Esophagus muscularis mucosa (tissue), 4 donors: ENCODE measurements around the gene PBX3. TPM values are rescaled to one million over a fixed set of nuclear protein-coding genes. Genes with fewer than 3 reads are reported as not detected.

ENCODE experiments used
- DNase-seq: peaks from one replicate; pipeline ENCODE4 v3.0.0-alpha.2; 2017; ENCODE audit errors: extremely low spot score
- H3K27ac ChIP-seq, 4 donors: fragments of 200-600 bp; sonication (generic); replicated peaks in 1 of 4; 1 replicate in 3 of 4; 2 replicates in 1 of 4; pipeline ENCODE4 v1.5.1; 2016 to 2019; ENCODE audit warnings: mild to moderate bottlenecking in 1 of 4
- H3K27me3 ChIP-seq, 4 donors: fragments of 200-600 bp; sonication (generic); one replicate each; pipeline versions ENCODE4 v1.5.1 to v1.6.0; 2016 to 2019
- H3K36me3 ChIP-seq, 4 donors: fragments of 200-600 bp; sonication (generic); one replicate each; pipeline ENCODE4 v1.5.1; 2016 to 2019
- H3K4me1 ChIP-seq, 4 donors: fragments of 200-600 bp; sonication (generic); one replicate each; pipeline ENCODE4 v1.5.1; 2016 to 2019
- H3K4me3 ChIP-seq, 4 donors: fragments of 200-600 bp; sonication (generic); 1 replicate in 2 of 4; 2 replicates in 2 of 4; pipeline ENCODE4 v1.5.1; 2016 to 2019; ENCODE audit warnings: mild to moderate bottlenecking in 4 of 4, moderate library complexity in 1 of 4
- H3K9me3 ChIP-seq, 4 donors: fragments of 200-600 bp; sonication (generic); 1 replicate in 3 of 4; 2 replicates in 1 of 4; pipeline ENCODE4 v1.5.1; 2016 to 2019
- EP300 ChIP-seq: sonication (generic); formaldehyde crosslinking; IDR thresholded peaks from one replicate; pipeline ENCODE4 v1.6.1; 2017; ENCODE audit warnings: antibody characterized with exemption
- POLR2A ChIP-seq: fragments of 450-650 bp; IDR thresholded peaks from one replicate; pipeline ENCODE4 v1.6.1; 2017; ENCODE audit warnings: antibody characterized with exemption, moderate library complexity, mild to moderate bottlenecking, low read depth
- POLR2AphosphoS5 ChIP-seq, 2 donors: sonication (generic); formaldehyde crosslinking; IDR thresholded peaks; one replicate each; pipeline ENCODE4 v1.6.1; 2017; ENCODE audit warnings: antibody characterized with exemption in 2 of 2
- WGBS: methylation state at CpG from one replicate; pipeline ENCODE4 v1.1.5; 2018; 5-methylcytosine and 5-hydroxymethylcytosine counted together
- intact Hi-C: fragments of 100-400 bp; cut with DNase I; formaldehyde crosslinking; loops from one replicate; pipeline ENCODE4 v1.15.1; 2023
- total RNA-seq, 4 donors: library from RNA; depleted of rRNA; stranded (reverse); fragments of >200 nt; gene quantifications; one replicate each; pipeline versions ENCODE4 v1.1.0 to v1.2.1, GENCODE V29; 2016
- TF ChIP-seq, protein P1 (sequence below), 3 experiments: fragments of 200-600 bp in 2 of 3; fragments of 450-650 bp in 1 of 3; sonication (generic) in 2 of 3; IDR thresholded peaks; one replicate each; pipeline ENCODE4 v1.5.1; 2017 to 2019; ENCODE audit warnings: antibody characterized with exemption in 3 of 3, mild to moderate bottlenecking in 2 of 3, moderate library complexity in 1 of 3

PBX3 gene
- total RNA-seq, 4 donors from 2014 or later, result 50.1 to 82.4 (median 54.3) TPM

GRCh38 chr9:125971050-125971449 lies 223.9 kb downstream of the PBX3 start:
- peaks cover 0 to 10% (median 2%) of the 10 kb centered on the region in 4 donors for H3K36me3 ChIP-seq
- H3K27ac ChIP-seq, result no peak overlapping the region
- no peaks in the 10 kb centered on the region for H3K4me1 ChIP-seq
- DNase-seq, result peak; percentile 66
- no peaks in the 10 kb centered on the region for H3K27me3 ChIP-seq
- WGBS, result 78% methylated on average over 3 of the region's 3 CpGs
- no peaks in the 10 kb centered on the region for H3K9me3 ChIP-seq
- TF ChIP-seq POLR2A (no peak), POLR2AphosphoS5 (IDR thresholded peaks at IDR 0.05) (no peak), EP300 (no peak)
- TF ChIP-seq, protein P1, sequence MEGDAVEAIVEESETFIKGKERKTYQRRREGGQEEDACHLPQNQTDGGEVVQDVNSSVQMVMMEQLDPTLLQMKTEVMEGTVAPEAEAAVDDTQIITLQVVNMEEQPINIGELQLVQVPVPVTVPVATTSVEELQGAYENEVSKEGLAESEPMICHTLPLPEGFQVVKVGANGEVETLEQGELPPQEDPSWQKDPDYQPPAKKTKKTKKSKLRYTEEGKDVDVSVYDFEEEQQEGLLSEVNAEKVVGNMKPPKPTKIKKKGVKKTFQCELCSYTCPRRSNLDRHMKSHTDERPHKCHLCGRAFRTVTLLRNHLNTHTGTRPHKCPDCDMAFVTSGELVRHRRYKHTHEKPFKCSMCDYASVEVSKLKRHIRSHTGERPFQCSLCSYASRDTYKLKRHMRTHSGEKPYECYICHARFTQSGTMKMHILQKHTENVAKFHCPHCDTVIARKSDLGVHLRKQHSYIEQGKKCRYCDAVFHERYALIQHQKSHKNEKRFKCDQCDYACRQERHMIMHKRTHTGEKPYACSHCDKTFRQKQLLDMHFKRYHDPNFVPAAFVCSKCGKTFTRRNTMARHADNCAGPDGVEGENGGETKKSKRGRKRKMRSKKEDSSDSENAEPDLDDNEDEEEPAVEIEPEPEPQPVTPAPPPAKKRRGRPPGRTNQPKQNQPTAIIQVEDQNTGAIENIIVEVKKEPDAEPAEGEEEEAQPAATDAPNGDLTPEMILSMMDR (IDR thresholded peaks at IDR 0.05), result no peak
- intact Hi-C loops, result no loop called here
- no peak overlapping the region for H3K4me3 ChIP-seq

DNA sequence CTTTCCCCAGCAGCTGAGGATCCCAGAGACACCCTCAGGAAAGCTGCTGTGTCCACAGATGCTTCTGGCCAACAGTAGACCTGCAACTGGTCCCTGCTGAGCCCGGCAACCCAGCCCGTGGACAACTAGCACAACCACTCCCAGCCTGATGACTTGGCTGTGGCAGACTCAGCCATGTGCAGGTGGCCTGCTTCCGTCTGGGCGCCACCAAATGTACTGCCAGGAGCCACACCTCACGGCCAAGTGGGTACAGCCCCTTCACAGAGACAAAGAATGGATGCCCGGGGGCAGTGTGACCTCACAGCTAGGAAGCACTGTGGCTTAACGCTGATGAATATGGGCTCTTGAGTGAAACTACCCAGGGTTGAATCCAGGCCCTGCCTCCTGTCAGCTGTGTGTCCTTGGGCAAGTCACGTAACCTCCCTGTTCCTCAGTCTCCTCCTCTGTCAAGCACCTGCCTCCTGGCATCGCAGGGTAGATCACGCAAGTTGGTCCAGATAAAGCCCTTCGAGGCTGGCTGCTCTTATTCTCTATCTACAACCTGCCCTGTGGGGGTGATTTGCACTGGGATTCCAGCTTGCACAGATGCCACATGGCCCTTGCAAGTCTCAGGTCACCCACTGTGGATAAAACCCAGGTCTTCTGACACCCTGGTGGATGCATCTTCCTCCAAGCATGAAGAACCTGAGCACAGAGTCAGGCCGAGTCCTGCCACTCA lies 225.0 kb downstream of the PBX3 start:
- no peak for DNase-seq
- TF ChIP-seq POLR2AphosphoS5 (IDR thresholded peaks at IDR 0.05), result no peak
- no peak for TF ChIP-seq EP300
- TF ChIP-seq, protein P1 (IDR thresholded peaks at IDR 0.05), result no peak
- no peak for TF ChIP-seq POLR2A
- H3K36me3 ChIP-seq, result peaks cover 0 to 3% (median 0%) of the 10 kb centered on the region in 4 donors
- H3K4me1 ChIP-seq, result no peaks in the 10 kb centered on the region
- intact Hi-C loops, result no loop called here
- no peak overlapping the region for H3K4me3 ChIP-seq
- no peaks in the 10 kb centered on the region for H3K27me3 ChIP-seq
- 98% methylated on average over 7 of the region's 12 CpGs for WGBS
- no peak overlapping the region for H3K27ac ChIP-seq
- no peaks in the 10 kb centered on the region for H3K9me3 ChIP-seq

DNA sequence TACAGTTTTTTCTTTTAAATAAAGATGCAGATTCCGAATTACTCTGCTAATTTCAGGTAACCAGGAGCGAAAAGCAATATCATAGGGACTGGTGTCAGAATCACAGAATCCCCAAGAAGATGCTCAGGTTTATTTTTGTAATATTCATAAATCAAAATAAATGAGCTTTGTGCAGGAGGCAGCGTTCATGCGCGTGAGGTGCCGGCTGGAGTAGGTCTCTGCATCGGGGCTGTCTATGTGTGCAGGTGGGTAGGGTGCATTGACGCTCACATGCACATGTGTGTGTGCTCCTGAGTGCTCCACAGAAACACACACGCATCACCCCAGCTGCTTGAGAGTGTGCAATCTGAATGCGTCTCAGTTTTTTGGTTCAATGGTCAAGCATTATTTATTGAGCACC lies 226.4 kb downstream of the PBX3 start:
- Histone ChIP-seq H3K4me3 (no peak overlapping the region), H3K4me1 (no peaks in the 10 kb centered on the region), H3K36me3 (no peaks in the 10 kb centered on the region), H3K9me3 (peaks cover 0 to 2% (median 0%) of the 10 kb centered on the region in 4 donors), H3K27ac (no peak overlapping the region), H3K27me3 (no peaks in the 10 kb centered on the region)
- 87% methylated on average over 10 of the region's 10 CpGs for WGBS
- intact Hi-C loops, result no loop called here
- DNase-seq, result no peak
- TF ChIP-seq, protein P1 (IDR thresholded peaks at IDR 0.05), result no peak
- TF ChIP-seq POLR2AphosphoS5 (IDR thresholded peaks at IDR 0.05) (no peak), POLR2A (no peak), EP300 (no peak)

- Histone ChIP-seq H3K27ac (no peak overlapping the region), H3K36me3 (no peaks in the 10 kb centered on the region), H3K4me3 (no peak overlapping the region), H3K4me1 (no peaks in the 10 kb centered on the region), H3K9me3 (peaks cover 0 to 13% (median 8%) of the 10 kb centered on the region in 4 donors), H3K27me3 (no peaks in the 10 kb centered on the region)
- intact Hi-C loops, result no loop called here
- WGBS, result 98% methylated on average over 4 of the region's 4 CpGs
- no peak for TF ChIP-seq POLR2AphosphoS5 (IDR thresholded peaks at IDR 0.05)
- TF ChIP-seq, protein P1 (IDR thresholded peaks at IDR 0.05), result no peak
- TF ChIP-seq POLR2A, result no peak
- no peak for TF ChIP-seq EP300
- DNase-seq, result no peak
Measured at GRCh38 chr9:125974705-125975104, 227.5 kb downstream of the PBX3 start.

DNA sequence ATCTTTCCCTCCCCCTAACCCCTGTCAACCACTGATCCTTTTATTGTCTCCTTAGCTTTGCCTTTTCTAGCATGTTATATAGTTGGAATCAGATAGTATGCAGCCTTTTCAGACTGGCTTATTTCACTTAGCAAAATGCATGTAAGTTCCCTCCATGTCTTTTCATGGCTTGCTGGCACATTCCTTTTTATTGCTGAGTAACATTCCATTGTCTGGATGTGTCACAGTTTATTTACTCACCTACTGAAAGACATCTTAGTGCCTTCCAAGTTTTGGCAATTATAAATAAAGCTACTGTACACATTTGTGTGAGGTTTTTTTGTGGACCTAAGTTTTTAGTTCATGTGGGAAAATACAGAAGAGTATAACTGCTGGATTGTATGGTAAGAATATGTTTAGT lies 230.1 kb downstream of the PBX3 start:
- peaks cover 0 to 19% (median 15%) of the 10 kb centered on the region in 4 donors for H3K9me3 ChIP-seq
- H3K27me3 ChIP-seq, result no peaks in the 10 kb centered on the region
- H3K4me1 ChIP-seq, result no peaks in the 10 kb centered on the region
- TF ChIP-seq, protein P1 (IDR thresholded peaks at IDR 0.05), result no peak
- TF ChIP-seq POLR2A, result no peak
- no peak for TF ChIP-seq EP300
- no peak for TF ChIP-seq POLR2AphosphoS5 (IDR thresholded peaks at IDR 0.05)
- no peak overlapping the region for H3K27ac ChIP-seq
- no peaks in the 10 kb centered on the region for H3K36me3 ChIP-seq
- H3K4me3 ChIP-seq, result no peak overlapping the region
- intact Hi-C loops, result no loop called here
- no peak for DNase-seq
